GM18873 (cell line): ENCODE results near the gene CIRBP.

ENCODE experiments used
- ATAC-seq: cut with Tn5 transposase; IDR thresholded peaks from one replicate; pipeline ENCODE4 v1.9.1; 2021; ENCODE audit warnings: mild to moderate bottlenecking, moderate library complexity, moderate number of reproducible peaks; ENCODE audit not compliant: unreplicated experiment, low FRiP score

CIRBP gene

DNA sequence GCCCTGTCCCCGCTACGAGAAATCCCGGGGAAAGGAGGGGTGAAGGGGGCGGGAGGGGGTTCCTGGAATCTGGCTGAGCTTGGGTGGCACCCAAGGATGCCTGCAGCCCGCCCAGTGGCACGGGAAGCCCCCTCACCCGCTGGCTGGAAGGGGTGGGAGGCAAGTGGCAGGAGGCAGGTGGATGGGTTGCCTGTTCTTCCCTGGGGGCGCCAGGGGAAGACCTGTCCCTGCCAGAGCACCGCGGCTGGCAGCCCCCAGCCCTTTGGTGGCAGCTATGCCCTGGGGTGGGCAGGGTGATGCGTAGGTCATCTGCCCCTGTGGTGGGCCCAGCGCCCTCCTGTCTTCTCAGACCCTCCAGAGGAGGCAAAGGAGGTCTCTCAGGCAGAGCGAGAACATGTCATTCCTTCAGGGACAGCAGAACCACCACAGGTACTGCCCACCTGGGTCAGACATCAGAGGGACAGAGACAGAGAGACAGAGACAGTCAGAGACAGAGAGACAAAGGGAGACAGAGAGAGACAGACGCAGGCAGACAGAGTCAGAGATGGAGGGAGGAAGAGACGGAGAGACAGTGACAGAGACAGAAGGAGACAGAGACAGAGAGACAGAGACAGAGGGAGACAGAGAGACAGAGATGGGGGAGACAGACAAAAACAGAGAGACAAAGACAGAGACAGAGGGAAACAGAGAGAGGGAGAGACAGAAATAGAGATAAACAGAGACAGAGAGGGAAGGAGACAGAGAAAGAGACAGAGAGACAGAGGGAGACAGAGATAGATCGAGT is 53.3 kb downstream of the CIRBP start:
- no peak for ATAC-seq

DNA sequence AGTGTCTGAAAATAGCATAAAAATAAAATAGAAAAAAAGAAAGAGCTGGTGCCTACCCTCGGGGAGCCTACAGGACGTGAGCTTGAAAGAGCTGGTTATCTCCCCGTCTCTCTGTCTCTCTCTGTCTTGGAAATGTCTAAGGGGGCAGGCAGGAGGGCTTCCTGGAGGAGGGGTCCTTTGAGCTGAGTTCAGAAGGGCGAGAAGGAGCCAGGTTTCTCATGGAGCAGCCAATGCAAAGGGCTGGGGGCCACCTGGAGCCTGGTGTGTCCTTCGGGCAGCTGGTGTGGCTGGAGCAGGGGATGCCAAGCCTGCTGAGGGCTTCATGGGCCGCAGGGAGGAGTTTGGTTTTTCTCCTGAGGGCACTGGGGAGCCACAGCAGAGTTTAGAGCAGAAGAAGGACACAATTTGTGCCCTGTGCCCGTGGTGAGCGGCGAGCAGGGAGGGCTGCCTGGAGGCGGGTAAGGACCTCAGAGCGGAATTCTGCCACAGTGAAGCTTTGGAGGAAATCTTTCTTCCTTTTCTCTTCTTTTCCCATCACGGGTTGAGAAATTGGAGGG is 55.2 kb downstream of the CIRBP start:
- ATAC-seq, result no peak
